GM19239 (cell line): ENCODE measurements around the gene ADSS1.
A peak's percentile ranks its signal among the peaks of the same experiment; 100 is the strongest.
"Not testable (repeated sequence)": the region's sequence is repeated elsewhere in the genome, so short reads cannot be mapped to it uniquely, and the experiment has no call there.

Source experiments
- DNase-seq: peaks from one replicate; pipeline ENCODE4 v3.0.0; 2011; ENCODE audit warnings: low spot score; ENCODE audit not compliant: insufficient read length
- FAIRE-seq: peaks from 2 replicates; lab custom pipeline; 2011; peaks lifted over from hg19 to GRCh38; lab: Jason Lieb, UNC

The ADSS1 gene

DNA sequence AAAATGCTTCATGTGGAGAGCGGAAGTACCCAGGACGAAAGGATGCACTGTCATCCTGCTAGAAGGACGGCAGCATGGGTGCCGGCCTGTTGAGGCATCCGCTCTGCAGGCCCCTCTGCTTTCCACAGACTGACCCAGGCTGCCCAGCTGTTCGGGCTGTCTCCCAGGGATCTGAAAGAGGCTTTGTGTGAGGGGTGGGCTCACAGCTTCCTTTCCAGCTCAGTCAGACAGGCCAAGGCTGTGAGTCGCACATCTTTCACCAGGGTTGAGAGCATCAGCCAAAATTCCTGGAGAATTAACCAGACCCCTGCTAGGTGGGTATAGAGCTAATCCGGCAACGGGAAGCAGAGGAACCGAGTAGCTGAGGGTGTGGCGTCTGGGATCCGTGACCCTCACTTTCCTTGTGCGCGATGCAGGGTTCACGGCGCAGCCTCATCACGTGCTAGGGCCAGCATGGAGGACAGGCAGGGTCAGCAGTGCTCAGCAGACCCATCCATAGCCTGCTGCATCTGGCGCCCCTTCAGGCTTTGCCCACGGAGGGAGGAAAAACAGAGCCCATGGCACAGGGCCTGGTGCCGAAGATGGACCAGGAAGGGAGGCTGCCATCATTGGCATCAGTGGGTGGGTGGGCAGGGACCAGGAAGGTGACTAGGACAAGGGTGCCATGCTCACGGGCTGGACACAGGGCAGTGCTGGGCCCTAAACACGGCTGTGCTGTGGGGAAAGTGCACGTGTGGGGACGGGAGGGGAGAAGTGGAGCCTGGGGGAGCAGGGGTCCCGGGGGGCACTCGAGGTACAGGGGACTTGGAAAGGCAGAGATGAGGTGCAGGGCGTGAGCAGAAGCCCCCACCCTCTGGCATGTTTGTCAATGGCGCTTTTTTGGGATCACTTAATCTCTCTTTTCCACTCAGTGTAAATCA lies 19.7 kb downstream of the ADSS1 start:
- DNase-seq, result no peak
- no peak for FAIRE-seq

GRCh38 chr14:104744484-104744883 lies 20.5 kb downstream of the ADSS1 start:
- DNase-seq (no peak), FAIRE-seq (no peak)

DNA sequence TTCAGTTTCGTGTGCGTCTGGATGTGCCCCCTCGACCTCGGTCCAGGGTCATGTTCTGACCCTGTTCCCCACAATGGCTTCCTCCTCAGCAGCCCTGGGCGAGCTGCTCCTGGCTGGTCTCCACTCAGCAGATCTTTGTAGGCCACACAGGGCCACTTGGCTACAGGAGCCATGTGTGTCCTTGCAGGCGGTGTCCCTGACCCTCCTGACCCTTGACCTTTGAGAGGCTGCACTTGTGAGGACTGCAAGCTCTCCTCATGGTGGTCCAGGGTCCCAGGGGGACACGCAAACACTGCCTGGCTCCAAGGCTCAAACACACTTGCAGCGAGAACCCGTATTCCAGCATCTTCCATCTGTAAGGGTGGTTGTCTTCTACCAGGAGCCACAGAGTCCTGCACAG lies 21.4 kb downstream of the ADSS1 start:
- no peak for FAIRE-seq

DNA sequence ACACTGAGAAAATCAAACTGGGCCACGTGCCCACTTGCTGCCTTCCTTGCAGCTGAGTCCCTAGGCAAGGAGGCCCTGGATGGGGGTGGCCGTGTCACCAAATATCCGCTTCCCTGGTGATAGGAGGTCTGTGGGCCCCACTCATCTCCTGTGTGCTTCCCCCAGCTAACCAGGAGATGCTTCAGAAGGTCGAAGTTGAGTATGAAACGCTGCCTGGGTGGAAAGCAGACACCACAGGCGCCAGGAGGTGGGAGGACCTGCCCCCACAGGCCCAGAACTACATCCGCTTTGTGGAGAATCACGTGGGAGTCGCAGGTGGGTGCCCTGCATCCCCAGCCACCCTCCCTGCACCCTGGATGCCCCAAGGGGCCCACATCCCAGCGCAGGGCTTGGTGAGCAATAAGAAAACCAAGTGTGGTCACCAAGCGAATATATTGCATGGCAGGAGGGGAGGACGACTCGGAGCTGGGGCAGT lies 22.1 kb downstream of the ADSS1 start:
- DNase-seq, result no peak
- FAIRE-seq, result no peak

More for the DNA sequence above, 21.4 kb downstream of the ADSS1 start:
- no peak for DNase-seq

DNA sequence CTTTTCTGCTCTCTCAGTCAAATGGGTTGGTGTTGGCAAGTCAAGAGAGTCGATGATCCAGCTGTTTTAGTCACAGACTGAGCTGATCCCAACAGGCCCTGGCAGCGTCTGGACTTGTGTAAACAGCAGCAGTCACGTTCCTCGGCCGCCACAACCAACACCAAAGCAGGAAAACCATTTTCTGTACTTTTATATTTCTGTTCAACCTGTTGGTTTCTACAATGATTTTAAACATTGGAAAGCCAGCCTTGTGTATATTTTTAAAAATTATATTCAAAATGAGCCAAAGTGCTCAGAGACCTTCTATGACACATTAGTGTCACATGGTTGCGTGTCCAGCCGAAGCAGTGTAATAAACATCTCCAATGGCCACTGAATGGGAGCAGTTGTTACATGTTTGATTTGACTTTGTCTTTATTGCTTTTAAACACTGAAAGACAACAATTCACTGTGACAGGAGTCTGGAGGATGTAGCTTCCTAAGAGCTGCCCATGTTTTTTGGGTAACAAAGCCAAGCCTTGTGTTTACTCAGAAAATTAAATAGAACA lies 23.0 kb downstream of the ADSS1 start:
- DNase-seq (no peak), FAIRE-seq (no peak)

GRCh38 chr14:104747876-104748275 lies 23.8 kb downstream of the ADSS1 start:
- FAIRE-seq (no peak), DNase-seq (no peak)

- no peak for DNase-seq
- FAIRE-seq, result no peak
These were observed 25.2 kb downstream of the ADSS1 start for GRCh38 chr14:104749111-104749649.

DNA sequence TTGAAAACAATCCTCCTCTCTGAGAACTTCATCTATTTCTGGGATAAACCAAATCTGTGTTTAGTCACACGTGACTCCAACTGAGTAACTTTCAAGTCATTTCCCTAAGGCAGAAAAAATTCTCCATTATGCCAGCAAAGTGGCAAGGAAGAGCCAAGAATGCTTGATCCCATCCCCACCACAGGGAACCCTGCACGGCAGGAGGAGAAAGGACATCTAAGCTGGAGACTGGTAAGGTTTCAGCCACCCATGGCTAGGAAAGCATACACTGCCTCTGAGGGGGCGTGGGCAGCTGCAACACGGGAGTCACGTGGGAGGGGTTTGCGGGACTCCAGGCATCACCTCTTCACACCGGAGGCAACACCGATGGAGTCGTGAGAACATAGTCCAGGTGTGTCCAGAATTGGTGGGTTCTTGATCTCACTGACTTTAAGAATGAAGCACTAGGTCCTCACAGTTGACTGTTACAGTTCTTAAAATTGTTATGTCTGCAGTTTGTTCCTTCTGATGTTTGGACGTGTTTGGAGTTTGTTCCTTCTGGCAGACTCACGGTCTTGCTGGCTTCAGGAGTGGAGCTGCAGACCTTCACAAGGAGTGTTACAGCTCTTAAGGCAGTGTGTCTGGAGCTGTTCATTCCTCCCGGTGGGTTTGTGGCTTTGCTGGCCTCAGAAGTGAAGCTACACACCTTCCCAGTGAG lies 26.2 kb downstream of the ADSS1 start:
- no peak for DNase-seq

DNA sequence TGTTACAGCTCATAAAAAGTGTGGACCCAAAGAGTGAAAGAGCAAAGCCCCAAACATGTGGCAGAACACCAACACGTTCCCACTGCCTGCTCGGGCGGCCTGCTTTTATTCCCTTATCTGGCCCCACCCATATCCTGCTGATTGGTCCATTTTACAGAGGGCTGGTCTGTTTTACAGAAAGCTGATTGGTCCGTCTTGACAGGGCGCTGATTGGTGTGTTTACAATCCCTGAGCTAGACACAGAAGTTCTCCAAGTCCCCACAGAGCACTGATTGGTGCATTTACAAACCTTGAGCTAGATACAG lies 26.7 kb downstream of the ADSS1 start:
- FAIRE-seq, DNase-seq: not testable (repeated sequence)

More for the DNA sequence above, 26.2 kb downstream of the ADSS1 start:
- no peak for FAIRE-seq

- DNase-seq (no peak), FAIRE-seq (no peak)
These were observed 27.8 kb downstream of the ADSS1 start for GRCh38 chr14:104751539-104752422.

- peak; percentile 98 for FAIRE-seq
- DNase-seq, result peak; percentile 99
These were observed 28.4 kb downstream of the ADSS1 start for GRCh38 chr14:104752423-104752734.

- no peak for FAIRE-seq
These were observed 28.9 kb downstream of the ADSS1 start, which contains the start of gene SIVA1 for GRCh38 chr14:104752735-104753527. TSS of gene SIVA1 (plus strand) at chr14:104753147. CDS start at chr14:104753202, 55 bp downstream.

DNA sequence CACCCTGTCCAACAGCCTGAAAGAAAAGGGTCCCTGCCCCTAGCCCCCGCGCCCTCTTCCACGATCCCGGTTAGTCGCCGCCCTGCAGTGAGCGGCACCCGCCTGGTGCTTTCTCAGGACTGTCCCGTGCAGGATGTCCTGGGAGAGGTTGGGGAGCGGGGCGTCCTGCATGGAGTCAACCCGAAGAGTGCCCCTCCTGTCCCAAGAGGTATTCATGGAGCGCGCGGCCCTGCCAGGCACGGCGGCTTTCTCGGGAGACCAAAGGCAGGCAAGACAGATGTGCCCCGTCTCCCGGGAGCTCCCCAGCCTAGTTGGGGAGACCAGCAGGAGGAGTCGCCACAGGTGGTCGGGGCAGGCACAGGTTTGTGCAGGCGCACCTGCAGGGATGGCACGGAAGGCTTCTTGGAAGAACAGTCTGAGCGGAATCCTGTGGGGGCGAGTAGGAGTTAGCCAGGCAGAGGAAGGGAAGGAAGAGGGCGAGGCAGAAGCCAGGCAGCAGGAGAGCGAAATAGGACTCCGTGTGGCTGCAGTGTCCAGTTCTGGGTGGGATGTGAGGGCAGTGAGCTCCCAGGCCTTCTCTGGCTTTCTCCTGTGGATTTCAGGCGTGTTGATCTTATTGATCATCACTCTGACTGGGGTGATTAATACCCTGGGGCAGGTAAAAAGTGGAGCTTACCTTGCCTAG lies 29.6 kb downstream of the ADSS1 start:
- no peak for FAIRE-seq
- DNase-seq, result no peak

More at GRCh38 chr14:104752735-104753527, 28.9 kb downstream of the ADSS1 start, which contains the start of gene SIVA1:
- DNase-seq, result peak; percentile 99

DNA sequence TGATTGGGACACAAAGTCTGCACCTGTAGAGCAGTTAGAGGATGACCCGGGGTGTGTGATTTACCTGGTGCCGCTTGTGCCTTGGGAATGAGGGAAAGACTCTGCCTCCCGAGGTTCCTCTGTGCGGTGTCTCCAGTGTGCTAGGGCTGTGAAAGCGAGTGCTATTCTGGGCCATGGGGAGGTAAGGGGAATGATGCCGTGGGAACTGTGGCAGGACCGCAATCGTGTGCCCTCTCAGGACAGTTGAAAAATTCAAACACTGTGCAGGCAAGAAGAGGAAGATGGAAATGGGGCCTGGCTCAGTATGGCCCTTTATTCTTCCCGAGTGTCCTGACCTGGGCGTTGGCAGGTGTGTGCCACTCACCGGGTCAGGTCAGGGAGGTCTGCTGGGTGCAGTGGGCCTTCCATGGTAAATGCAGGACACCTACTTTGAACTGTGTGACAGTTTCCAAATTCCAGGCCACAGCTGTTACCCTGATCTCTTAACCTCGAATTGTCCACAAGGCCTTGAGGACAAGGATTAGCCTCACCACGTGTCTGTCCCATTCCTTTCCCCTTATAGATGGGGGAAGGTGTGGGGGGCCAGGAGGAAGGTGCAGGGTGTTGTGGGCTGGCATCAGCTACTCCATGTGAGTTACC lies 30.3 kb downstream of the ADSS1 start:
- DNase-seq (no peak), FAIRE-seq (no peak)

DNA sequence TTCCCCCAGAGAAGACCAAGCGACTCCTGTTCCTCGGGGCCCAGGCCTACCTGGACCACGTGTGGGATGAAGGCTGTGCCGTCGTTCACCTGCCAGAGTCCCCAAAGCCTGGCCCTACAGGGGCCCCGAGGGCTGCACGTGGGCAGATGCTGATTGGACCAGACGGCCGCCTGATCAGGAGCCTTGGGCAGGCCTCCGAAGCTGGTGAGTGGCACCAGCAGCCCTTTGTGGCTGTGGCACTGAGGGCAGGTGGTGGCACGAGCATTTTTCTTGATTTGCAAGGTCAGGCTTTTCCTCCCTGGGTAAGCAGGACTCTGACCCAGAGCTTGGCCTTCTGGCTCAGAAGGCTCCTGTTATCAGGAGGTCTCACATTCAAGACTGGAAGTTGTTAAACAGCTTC lies 31.6 kb downstream of the ADSS1 start:
- FAIRE-seq, result no peak
- DNase-seq, result no peak

DNA sequence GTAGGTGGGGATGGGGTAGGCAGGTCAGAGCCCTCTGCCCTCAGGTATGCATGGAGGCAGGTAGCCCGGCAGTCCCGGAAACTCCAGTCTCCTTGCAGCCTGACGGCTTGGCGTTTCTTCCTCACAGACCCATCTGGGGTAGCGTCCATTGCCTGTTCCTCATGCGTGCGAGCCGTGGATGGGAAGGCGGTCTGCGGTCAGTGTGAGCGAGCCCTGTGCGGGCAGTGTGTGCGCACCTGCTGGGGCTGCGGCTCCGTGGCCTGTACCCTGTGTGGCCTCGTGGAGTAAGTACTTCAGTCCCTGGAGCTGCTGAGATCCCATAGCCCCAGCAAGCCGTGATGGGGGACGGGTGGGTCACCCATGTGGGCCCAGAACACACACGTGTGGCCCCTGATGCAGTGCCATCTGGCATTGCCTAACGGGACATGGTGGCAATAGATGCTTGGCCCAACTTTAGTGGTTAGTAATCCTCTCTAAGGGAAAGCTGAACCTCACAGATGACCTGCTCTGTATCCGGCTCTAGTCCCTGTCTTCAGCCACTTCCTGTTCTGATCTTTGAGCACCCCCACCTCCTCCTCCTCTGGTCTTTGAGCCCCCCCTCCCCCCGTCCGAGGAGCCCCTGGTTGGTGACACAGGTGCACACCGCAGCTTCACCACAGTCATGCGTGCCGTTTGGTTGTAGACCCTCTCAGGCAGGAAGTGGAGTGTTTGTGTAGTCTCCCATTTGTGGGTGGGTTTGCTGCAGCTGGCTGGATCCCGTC lies 32.6 kb downstream of the ADSS1 start:
- DNase-seq (no peak), FAIRE-seq (no peak)

DNA sequence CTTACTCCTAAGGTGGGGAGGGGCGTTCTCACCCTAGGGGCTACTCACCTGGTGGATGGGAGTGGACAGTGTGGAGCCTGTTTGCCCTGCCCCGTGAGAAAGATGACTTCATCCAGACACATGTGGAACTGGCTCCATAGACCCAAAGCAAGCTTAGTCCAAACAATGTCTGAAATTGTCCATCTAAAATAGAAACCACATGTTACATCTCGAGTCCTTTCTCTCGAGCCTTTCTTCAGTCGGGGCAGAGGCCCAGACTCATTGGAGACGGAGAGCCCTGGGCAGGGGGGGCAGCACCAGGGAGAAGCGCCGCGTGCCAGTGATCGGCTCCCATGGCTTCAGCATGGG lies 33.2 kb downstream of the ADSS1 start:
- no peak for FAIRE-seq
- no peak for DNase-seq
